NOMO-1 (cell line): ENCODE data around the gene CRACDL.
"Not testable (repeated sequence)": the region's sequence is repeated elsewhere in the genome, so short reads cannot be mapped to it uniquely, and the experiment has no call there.

Source experiments
- DNase-seq, 2 experiments: peaks; one replicate each; lab custom pipeline; 2025; ENCODE audit not compliant: unreplicated experiment in 2 of 2; lab: John Stamatoyannopoulos, UW

The CRACDL gene

DNA sequence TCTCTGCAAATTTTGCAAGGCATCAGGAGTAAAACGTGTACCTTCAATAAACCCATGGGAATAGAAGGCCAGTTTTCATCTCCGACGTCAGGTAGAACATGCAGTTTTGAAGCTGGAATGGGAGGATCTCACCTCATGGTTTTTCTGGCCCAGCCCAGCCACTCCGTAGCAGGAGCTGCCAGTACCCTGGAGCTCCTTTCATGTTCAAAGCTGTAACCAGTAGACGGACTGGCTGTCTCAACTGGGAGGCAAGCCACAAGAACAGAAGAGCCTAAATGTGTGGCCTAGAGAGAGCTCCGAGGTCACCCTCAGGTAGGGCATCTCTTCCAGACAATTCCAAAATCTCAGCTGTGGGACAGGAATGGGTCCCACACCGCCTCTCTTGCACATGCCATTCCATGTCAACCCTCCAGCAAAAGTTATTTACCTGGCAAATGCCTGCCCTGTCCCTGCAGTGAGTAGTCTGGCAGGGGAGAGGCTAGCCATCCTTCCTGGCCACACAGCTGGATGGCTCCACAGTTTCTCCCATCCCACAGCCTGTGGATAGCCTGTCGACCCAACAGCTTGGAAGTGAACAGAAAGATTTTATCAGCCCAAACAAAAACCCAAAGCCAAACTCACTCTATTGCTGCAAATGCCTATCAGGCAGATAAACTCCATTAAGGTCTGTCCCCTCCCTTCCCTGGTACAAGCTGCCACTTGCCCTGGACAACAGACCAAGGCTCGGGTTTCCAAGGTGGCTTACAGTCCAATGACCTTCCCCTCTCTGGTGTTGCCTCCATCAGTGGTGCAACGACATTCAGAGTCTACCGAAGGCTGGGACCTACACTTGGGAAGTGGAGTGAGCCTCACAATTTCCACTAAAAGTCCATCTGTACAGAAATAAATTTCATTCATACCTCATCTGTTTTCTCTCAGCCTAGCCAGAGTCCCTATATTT lies 27.8 kb downstream of the CRACDL start:
- no peak for DNase-seq

- DNase-seq, result no peak
Observed at GRCh38 chr2:98907385-98907784, 28.6 kb downstream of the CRACDL start.

DNA sequence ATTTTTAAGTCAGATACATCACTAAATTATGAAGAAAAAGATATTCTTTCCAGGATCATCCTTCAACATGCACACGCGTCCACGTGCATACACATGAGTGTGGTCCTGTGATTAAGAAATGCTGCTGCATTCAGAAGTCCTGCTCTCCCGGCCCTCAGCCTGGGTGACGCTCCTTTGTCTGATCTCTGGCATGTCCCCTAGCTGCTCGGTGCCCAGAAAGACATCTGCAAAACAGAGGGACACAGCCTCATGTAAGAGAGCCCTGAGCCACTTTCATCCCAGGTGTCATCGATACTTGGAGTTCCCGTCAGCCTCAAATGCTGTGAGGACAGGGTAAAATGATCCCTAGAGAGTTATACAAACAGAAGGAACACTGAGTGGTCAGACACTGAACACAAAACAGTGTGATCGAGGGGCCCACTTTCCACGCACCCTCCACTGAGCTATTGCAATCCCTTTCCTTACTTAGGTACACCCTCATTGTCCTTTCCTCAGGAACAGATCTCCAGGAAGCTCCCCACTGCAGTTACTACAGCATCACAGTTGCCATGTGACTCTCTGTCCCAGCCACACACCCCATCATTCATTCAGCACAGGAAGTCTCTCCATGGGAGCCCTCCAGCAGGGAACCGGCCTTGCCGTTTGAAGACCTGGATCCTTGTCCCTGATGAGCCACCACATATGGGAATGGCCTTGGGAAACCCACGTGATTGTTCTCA lies 32.1 kb downstream of the CRACDL start:
- DNase-seq, result no peak

DNA sequence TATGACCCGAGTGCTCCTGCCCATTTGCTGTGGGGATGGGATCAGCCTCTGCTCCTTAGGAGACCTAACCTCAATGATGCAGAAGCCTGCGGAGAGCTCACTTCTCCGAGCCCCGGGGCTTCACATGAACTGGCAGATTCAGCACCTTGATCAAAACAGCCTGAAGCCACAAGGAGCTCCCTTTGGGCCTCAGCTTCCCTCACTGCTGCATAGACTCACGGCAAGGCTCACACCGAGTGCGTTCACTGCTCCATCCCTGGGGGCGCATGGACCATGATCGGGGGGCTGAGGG lies 33.0 kb downstream of the CRACDL start:
- DNase-seq, result no peak

GRCh38 chr2:98902209-98903063 lies 33.6 kb downstream of the CRACDL start:
- no peak for DNase-seq

GRCh38 chr2:98901702-98902101 lies 34.3 kb downstream of the CRACDL start:
- DNase-seq, result no peak

DNA sequence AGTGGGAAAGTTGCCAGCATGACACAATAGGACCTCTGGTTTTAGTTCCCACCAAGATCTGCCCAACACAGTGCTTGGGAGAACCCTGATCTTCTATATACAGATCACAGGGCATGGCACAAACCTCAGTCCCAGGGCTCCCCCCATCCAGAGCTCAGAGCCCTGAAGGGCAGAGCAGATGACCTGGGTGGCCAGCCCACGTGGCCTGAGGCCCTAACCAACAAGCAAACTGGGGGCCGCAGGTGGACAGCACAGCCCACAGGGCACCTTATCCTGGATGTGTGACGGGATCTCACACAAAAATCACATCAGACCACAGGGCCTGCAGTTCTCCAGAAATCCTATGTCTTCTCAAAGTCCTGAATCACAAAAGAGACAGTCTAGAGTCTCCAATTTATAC lies 34.7 kb downstream of the CRACDL start:
- no peak for DNase-seq

- DNase-seq, result no peak
Observed at GRCh38 chr2:98900721-98901120, 35.3 kb downstream of the CRACDL start.

DNA sequence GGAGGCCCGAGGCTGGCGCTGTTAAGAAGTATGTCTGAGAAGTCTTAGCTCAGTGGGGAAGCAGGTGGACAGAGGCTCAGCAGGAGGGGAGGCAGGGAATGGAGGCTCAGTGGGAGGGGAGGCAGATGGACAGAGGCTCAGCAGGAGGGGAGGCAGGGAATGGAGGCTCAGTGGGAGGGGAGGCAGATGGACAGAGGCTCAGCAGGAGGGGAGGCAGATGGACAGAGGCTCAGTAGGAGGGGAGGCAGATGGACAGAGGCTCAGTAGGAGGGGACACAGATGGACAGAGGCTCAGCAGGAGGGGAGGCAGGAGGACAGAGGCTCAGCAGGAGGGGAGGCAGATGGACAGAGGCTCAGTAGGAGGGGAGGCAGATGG lies 36.3 kb downstream of the CRACDL start:
- not testable (repeated sequence) for DNase-seq

DNA sequence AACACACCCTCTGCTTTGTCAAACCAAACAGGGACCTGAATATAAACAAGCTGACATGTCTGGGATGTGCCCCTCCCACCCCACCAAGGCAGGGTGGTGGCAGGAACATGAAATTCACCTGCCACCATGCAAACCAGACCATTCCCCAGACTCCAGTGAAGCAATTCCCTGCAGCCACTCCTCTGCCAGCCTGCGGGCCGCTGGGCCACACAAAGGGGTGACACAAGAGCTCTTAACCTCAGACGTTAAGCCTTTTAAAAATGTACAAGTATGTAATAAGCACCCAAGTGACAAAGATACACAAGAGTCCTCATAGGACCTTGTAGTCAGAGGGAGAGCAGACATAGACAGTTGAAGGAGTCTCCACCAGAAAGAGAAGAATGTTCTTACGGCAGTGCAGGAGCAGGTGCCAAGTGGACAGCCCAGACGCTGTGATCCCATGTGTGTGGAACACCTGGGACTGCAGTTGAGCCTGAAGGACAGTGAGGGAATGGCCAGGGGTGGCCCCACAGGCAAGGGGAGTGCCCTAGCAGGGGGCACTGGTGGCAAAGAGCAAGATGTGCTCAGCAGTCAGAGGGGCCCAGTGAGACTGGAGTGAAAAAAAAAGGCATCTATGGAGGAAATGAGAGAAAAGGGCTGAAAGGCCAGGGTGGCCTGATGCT lies 36.9 kb downstream of the CRACDL start:
- DNase-seq, result no peak

- no peak for DNase-seq
Observed at GRCh38 chr2:98898423-98898841, 37.6 kb downstream of the CRACDL start.

DNA sequence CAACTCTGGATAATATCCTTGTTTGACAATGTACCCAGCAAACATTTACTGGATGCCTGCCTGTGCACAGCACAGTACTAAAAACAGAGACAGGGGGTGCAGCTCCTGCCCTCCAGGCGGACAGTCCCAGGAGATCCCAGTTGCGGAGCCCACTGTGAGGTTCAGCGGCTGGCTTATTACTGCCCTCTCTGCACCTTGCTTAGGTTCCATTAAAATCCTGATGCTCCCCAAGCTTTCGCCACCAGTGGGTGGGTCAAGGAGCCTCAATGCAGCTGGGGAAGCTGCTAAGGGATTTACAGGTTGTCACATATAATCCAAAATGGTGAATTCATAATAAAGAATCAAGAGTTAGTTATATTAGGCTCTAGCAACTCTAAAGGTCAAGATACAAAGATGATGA lies 38.3 kb downstream of the CRACDL start:
- no peak for DNase-seq

DNA sequence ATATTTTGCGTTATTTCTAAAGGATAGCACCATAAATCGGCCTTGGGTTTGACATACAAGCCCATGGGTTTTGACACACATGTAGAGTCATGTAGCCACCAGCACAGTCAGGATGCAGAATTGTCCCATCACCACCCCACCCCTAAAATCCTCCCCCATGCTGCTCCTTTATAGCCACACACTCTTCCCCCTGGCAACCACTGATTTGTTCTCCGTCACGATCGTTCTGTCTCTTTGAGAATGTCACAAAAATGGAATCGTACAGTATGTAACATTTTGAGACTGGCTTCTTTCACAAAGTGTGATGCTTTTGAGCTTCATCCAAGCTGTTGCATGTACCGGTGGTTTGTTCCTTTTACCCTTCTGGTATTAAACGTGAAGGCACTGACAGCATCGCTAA lies 39.1 kb downstream of the CRACDL start:
- no peak for DNase-seq

GRCh38 chr2:98896416-98896815 lies 39.6 kb downstream of the CRACDL start:
- DNase-seq, result no peak

DNA sequence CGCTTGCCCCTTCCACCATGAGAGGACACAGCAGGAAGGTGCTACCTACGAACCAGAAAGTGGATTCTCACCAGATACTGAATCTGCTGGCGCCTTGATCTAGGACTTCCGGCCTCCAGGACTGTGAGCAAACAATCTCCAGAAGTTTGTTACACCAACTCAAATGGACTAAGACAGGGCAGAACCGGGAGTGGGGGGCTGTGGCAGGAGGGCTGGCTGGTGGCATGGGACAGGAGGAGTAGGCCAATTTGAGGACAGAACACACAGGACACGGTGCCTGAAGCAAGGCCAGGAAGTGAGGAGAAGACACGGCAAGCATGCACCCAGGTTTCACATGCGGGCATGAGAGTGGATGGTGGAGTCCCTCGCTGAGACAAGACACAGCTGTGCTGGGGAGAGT lies 40.1 kb downstream of the CRACDL start:
- no peak for DNase-seq

- no peak for DNase-seq
Observed at GRCh38 chr2:98895221-98895620, 40.8 kb downstream of the CRACDL start.

DNA sequence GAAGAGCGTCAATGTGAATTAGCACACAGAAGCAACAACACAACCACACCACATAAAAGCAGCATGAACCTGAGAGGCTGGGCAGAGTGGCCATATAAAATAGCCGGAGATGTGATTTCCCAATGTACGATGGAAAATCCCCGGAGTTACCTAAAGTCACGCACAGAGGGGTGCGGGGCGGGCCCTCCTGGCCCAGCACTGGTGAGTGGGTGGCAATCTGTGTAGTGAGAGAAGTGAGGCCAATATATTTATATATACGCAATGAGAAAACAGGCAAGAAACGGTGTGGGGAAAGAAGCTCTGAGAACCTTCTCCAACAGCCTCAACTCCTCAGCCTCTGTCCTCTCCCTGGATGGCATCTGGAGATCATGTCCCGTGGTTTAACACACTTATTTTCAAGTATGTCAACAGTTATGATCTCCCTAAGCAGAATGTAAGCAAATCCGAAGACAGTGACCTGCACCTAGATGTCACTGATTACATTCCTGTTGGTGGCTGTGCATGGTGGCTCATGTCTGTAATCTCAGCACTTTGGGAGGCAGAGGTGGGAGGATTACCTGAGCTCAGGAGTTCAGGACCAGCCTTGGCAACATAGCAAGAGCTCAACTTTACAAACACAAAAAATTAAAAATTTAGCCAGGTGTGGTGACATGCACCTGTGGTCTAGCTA lies 41.6 kb downstream of the CRACDL start:
- no peak for DNase-seq

- DNase-seq, result peak; percentile 53 to 65
Observed at GRCh38 chr2:98893911-98894321, 42.1 kb downstream of the CRACDL start.

GRCh38 chr2:98892871-98893270 lies 43.2 kb downstream of the CRACDL start:
- DNase-seq, result no peak

DNA sequence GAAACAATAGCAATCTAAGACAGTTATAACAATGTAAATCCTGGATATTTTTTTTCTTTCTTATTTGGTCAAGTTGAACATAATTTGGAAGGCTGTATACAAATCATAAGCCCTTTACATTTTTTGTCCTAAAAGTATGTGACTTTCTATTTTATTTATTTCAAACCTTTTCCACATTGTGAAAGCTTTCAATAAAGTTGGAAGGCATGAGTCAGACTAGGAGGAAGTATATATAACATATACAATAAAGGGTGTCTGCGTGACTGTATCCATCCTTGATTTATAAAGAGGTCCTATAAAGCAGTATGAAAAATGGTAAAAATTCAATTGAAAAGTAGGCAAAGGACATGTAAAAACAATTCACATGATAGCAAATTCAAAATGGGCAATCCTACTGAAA lies 44.4 kb downstream of the CRACDL start:
- DNase-seq, result peak in 1 of 2 experiments; percentile 60
